Measurements from ENCODE around the gene DOLPP1.
A peak's percentile ranks its signal among the peaks of the same experiment; 100 is the strongest.

DOLPP1 gene

DNA sequence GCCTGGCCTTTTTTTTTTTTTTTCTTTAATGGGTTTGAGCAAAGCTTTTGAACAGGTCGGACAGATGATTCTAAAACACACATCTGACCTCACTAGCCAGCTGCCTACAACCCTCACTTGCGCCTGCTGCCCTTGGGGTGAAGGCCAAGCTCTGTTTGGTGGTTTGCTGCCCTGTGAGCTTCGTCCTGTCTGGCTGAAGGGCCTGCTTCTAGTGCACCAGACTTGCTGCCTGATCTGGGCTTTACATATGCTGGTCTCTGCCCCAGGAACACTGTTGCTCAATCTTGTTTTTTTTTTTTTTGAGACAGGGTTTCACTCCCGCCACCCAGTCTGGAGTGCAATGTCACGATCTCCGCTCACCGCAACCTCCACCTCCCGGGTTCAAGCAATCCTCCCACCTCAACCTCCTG is 16.4 kb upstream of the DOLPP1 start:
- TF ChIP-seq, protein P1, sequence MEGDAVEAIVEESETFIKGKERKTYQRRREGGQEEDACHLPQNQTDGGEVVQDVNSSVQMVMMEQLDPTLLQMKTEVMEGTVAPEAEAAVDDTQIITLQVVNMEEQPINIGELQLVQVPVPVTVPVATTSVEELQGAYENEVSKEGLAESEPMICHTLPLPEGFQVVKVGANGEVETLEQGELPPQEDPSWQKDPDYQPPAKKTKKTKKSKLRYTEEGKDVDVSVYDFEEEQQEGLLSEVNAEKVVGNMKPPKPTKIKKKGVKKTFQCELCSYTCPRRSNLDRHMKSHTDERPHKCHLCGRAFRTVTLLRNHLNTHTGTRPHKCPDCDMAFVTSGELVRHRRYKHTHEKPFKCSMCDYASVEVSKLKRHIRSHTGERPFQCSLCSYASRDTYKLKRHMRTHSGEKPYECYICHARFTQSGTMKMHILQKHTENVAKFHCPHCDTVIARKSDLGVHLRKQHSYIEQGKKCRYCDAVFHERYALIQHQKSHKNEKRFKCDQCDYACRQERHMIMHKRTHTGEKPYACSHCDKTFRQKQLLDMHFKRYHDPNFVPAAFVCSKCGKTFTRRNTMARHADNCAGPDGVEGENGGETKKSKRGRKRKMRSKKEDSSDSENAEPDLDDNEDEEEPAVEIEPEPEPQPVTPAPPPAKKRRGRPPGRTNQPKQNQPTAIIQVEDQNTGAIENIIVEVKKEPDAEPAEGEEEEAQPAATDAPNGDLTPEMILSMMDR (IDR thresholded peaks at IDR 0.05; ENCODE audit: low read length, missing control alignments): no peak
- H3K4me3 ChIP-seq (replicated peaks; ENCODE audit: low read depth, low read length): no peak overlapping the region
- DNase-seq (ENCODE audit: low read depth): no peak

GRCh38 chr9:129068110-129068509 is 12.8 kb upstream of the DOLPP1 start:
- TF ChIP-seq, protein P1 (IDR thresholded peaks at IDR 0.05; ENCODE audit: low read length, missing control alignments): no peak
- DNase-seq (ENCODE audit: low read depth): no peak
- no peak overlapping the region for H3K4me3 ChIP-seq (replicated peaks; ENCODE audit: low read depth, low read length)

- TF ChIP-seq, protein P1 (IDR thresholded peaks at IDR 0.05; ENCODE audit: low read length, missing control alignments): no peak
- no peak overlapping the region for H3K4me3 ChIP-seq (replicated peaks; ENCODE audit: low read depth, low read length)
- DNase-seq (ENCODE audit: low read depth): peak; percentile 19
Observed at GRCh38 chr9:129068990-129069861, 11.7 kb upstream of the DOLPP1 start.

GRCh38 chr9:129069862-129070641 is 10.9 kb upstream of the DOLPP1 start:
- no peak for DNase-seq (ENCODE audit: low read depth)
- H3K4me3 ChIP-seq (replicated peaks; ENCODE audit: low read depth, low read length): no peak overlapping the region
- TF ChIP-seq, protein P1 (IDR thresholded peaks at IDR 0.05; ENCODE audit: low read length, missing control alignments): no peak

DNA sequence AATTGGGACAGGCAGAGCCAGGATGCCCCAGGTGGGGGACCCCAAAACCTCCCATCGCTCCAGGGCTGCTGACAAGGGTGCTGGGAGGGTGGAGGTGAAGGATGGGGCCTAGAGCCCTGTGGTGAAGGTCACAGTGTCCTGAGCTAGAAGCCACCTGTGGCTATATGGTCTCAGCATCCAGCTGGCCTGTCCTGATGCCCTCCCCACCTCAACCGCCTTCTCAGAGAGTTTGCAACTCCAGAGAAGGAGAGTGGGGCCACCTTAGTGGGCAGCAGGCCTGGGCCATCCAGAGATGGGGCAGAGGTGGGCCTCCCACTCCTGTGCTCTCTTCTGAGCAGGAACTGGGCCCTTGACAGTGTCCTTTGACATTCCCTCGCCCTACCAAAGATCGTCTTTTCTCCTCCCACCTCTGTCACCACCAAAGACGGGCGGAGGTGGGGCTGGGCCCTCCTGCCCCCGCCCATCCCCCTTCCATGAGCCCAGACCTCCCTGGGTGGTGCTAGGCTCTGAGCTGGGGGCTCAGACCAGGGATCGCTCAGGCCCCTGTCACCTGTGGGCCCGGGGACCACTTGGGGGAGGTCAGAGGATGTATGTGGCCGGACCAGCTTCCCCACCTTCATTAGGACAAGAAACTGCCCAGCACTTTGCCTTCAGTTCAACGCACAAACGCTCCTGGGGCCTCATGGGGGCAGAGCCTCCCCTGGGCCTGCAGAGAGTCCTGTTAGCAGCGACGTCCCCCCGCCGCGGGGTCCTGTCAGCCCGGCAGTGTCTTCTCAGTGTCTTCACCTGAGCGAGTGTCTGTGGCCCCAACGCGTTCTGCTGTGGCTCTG is 10.0 kb upstream of the DOLPP1 start:
- TF ChIP-seq, protein P1 (IDR thresholded peaks at IDR 0.05; ENCODE audit: low read length, missing control alignments): no peak
- no peak for DNase-seq (ENCODE audit: low read depth)

DNA sequence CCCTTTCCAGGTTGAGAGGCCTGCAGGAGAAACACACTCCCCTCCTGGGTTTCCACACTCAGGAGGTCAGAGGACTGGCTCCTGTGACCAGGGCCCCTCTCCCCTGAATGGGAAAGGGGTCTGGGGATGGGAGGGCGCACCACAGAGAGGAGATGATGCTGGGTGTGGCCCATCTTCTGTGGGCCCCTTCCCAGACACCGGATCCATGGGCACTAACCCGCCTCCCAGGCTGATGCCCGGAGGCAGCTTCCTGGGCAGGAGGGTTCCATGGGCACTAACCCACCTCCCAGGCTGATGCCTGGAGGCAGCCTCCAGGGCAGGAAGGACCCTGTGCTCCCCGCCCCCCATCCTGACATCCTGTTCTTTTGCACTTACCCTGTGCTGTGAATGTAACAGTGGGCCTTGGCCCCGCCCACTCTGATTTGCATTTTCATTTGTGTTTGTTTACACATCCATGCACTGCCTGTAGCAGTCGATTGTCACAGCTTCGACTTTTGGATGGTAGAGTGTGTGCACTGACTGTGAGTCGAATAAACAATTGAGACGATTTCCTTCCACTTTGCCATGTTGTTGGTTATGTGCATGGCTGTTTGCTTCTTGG is 9.3 kb upstream of the DOLPP1 start:
- H3K4me3 ChIP-seq (replicated peaks; ENCODE audit: low read depth, low read length): no peak overlapping the region
- TF ChIP-seq, protein P1 (IDR thresholded peaks at IDR 0.05; ENCODE audit: low read length, missing control alignments): no peak
- DNase-seq (ENCODE audit: low read depth): no peak

More for the DNA sequence above, 10.0 kb upstream of the DOLPP1 start:
- no peak overlapping the region for H3K4me3 ChIP-seq (replicated peaks; ENCODE audit: low read depth, low read length)

Measured in fibroblast of pulmonary artery (primary cell).